ENCODE measurements around the gene GIMAP8. TPM values are rescaled to one million over a fixed set of nuclear protein-coding genes. Genes with fewer than 3 reads are reported as not detected.

The GIMAP8 gene
- total and polyA plus RNA-seq, 2 of the 8 experiments (the other 6 are each of a cell fraction or from before 2014, with no cell fraction given), result not detected

DNA sequence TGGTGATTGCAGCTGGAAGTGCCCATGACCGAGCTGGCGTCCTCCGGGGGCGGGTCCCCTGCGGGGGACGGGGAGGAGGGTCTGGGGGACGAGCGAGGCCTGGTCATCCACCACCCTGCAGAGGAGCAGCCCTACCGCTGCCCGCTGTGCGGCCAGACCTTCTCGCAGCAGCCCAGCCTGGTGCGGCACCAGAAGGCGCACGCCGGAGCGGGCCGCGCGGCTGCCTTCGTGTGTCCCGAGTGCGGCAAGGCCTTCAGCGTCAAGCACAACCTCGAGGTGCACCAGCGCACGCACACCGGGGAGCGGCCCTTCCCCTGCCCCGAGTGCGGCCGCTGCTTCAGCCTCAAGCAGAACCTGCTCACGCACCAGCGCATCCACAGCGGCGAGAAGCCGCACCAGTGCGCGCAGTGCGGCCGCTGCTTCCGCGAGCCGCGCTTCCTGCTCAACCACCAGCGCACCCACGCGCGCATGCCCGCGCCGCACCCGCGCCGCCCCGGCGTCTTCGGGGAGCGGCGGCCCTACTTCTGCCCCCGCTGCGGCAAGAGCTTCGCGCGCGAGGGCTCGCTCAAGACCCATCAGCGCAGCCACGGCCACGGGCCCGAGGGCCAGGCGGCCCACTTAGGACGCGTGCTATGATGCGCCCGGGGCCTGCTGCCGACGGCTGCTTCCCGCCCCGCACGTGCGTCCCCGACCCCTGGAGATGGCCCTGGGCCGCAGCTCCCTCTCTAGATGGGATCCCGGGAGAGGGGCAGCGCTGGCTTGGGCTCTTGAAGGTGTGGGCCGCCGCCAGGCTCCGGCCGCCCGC lies 42.6 kb upstream of the GIMAP8 start (continued):
- TF ChIP-seq POLR2AphosphoS5 (IDR thresholded peaks at IDR 0.05; ENCODE audit: low read depth, low read length) (no peak), SP2 (IDR thresholded peaks at IDR 0.05; ENCODE audit: low read length) (no peak), FOSL1 (IDR thresholded peaks at IDR 0.05; ENCODE audit: insufficient read depth, low read depth, low read length) (no peak), EZH2 (IDR thresholded peaks at IDR 0.05; ENCODE audit: low read depth, low read length, severe bottlenecking) (no peak), BCL11A (IDR thresholded peaks at IDR 0.05; ENCODE audit: low read depth in 2 of 2, low read length in 2 of 2) (no peak), POLR2A (IDR thresholded peaks at IDR 0.05; ENCODE audit: control extremely low read depth in 1 of 2, low read depth in 2 of 2, low read length in 2 of 2) (no peak), SUZ12 (IDR thresholded peaks at IDR 0.05; ENCODE audit: low read length) (no peak), ASH2L (IDR thresholded peaks at IDR 0.05; ENCODE audit: low read length) (no peak), SP4 (IDR thresholded peaks at IDR 0.05; ENCODE audit: low read length) (no peak), KDM4A (IDR thresholded peaks at IDR 0.05; ENCODE audit: low read depth, low read length, severe bottlenecking) (no peak)
- TF ChIP-seq, protein P1, sequence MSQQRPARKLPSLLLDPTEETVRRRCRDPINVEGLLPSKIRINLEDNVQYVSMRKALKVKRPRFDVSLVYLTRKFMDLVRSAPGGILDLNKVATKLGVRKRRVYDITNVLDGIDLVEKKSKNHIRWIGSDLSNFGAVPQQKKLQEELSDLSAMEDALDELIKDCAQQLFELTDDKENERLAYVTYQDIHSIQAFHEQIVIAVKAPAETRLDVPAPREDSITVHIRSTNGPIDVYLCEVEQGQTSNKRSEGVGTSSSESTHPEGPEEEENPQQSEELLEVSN (IDR thresholded peaks at IDR 0.05), result no peak

All from H1 (cell line).